GM18507 (cell line): Measurements from ENCODE around the gene KANK3.
"Not testable (repeated sequence)": the region's sequence is repeated elsewhere in the genome, so short reads cannot be mapped to it uniquely, and the experiment has no call there.

Experiments used
- DNase-seq: peaks from one replicate; pipeline ENCODE4 v3.0.0; 2011; ENCODE audit warnings: low read depth; ENCODE audit not compliant: insufficient read length; ENCODE audit errors: extremely low spot score
- FAIRE-seq: peaks from 2 replicates; lab custom pipeline; 2011; peaks lifted over from hg19 to GRCh38; lab: Jason Lieb, UNC

The KANK3 gene

DNA sequence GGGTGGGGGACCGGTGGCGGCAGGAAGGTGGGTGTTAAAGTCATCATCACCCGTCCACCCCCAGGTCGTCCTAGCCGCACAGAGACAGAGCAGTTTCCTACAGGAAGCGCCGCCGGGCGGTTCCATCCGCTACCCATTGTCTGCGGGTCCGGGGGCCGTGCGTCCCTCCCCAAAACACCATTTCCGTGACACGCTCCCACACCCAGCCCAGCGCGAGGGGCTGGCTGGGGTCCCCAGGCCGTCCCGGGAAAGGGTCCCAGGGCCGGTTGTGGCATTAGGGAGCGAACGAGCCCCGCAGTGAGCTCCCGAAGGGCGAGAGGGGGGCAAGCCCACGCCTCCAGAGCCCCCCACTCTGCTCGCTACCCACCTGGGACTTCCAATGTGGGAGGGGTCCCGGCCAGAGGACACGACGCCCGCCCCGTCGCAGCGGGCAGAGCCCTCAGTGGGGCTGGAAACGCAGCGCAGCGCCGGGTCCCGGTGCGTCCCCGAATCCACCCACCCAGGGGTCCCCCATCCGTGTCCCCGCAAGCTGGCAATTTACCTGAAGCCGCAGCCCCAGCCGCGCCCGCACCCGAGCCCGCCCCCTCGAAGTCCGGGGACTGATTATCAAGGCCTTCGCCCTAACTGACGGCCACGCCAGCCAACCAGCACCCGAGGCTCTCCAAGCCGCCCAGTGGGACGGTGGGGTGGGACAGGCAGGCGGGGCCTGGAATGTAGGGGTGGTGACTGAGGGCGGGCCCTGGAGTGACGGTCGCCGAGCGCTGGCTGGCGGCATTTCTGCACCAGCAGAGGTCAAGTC, at the start of gene KANK3:
Gene KANK3 (minus strand): TSS at position 579 of the 799 bp plus-strand sequence. CDS start 5,434 bp downstream, outside the sequence.
- FAIRE-seq (peak; percentile 85), DNase-seq (peak; percentile 97)

DNA sequence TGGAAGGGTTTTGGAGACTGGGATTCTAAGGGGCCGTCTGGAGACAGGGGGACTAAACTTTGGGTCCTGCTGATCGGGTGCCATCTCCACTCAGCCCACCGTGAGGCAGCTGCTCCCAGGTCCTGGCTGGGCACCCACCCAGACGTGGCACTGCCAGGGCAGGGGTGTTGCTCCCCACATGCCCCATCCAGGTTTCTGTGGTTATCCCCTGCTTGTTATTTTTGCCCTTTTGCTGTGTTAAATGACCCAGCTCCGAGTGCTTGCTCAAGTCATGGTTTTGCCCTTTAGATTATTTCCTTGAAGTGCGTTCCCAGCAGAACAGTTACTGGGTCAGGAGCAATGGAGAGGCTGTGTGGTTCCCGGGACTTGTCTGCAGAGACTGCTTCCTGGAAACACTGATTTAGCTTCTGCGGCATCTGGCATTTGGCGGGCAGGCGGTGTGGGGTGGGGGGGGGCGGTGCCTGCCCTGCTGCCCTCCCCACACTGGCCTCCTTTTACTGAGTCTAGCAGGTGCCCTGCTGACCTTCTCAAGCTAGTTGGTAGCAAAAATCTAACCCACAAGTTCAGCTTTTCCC, 49.0 kb upstream of the KANK3 start:
- DNase-seq (no peak), FAIRE-seq (no peak)

DNA sequence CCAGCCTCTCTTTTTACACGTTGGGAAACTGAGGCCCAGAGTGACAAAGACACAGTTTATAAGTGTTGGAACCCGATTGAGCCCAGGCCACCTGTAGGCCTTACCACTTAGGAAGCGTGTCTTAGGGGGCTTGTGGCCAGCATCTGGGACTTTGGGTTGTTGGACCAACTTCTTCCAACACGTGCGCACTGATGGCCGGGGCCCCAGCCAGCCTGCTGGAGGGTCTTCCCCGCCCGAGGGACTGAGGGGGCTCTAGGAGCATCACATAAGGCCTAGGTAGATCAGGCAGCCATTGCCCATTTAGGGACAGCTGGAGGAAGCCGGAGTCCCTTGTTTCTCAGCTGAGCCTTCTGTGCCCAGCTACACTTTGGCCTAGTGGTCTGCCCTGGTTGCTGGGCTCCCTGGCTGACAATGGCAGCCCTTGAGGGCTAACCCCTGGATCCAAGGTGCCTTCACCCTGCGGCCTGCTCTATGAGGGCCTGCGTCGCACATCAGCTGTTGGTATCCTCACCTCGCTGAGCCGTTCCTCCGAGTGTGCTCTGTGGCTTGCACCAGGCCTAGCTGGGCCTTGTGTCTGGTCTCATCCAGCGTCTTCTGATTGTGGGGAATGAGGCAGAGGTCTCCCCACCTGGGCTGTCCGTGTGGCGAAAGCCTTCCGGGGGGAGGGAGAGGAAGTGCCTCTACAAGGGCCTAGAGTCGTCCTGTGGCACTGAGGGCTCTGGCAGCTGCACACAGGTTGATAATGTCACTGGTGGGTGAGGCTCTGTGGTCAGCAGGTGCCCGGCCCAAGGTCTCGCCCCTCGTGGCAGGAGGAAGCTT, 48.3 kb upstream of the KANK3 start:
- DNase-seq, result no peak
- no peak for FAIRE-seq

DNA sequence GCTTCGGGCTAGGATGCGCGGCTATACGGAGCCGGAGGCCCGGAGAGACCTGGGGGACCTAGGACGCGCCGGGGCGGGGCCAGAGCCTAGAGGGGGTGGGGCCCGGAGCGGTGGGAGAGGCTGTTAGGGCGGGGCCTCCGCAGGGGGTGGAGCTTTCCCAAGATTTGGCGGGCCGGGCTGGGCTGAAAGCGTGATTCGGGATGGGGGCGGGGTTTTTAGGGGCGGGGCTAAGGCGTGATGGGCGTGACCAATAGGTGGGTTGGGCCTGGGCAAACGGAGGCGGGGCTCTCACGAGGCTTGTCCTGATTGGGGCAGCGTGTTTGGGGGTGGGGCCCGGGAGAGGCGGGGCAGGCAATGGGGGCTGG, 47.5 kb upstream of the KANK3 start:
- DNase-seq (peak; percentile 78), FAIRE-seq (peak; percentile 89)

DNA sequence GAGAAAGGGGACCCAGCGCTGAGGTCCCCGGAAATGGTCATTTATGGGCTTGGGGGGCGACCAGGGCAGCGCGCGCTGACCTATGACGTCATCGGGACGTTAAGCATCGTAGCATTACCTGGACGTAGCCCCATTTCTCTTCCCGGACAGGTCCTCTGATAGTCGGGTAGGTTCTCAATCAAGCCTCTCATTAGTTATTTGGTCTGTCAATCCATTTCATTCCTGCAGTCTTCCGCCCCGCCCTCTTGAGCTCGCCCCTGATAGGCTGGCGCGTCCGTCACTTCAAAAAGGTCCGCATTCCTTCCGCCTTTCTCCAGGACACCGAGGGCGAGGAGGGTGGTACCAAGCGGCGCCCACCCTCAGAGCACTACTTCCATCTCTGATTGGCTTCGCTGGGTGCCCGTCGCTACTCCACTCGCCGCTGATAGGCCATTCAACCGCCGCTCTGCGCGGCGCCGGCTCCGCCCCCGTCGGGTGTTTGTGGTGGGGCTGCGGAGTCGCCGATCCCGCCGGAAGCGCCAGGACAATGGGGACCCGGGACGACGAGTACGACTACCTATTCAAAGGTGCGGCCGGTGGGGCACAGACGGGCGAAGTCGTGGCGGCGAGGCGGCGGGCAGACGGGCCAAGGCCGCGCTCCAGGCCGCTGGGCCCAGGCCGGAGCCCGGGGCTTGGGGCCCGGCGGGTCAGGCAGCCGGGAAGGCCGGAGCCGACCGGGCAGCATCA, 47.0 kb upstream of the KANK3 start, which contains the start of gene RAB11B:
Gene RAB11B (plus strand): TSS at position 470 of the 726 bp plus-strand sequence. CDS start 57 bp downstream, at position 527.
- peak; percentile 96 for DNase-seq
- peak; percentile 100 for FAIRE-seq

DNA sequence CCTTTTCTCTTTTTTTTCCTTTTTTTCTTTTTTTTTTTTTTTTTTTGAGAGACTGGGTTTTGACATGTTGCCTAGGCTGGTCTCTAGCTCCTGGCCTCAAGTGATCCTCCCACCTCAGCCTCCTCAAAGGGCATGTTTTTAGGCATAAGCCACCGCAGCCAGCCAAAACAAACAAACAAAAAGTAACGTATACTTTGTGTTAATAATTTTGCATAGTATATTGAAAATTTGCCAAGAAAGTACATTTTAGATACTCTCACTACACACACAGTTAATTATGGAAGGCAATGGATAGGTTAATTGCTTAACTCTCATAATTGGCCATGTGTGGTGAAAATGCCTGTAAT, 45.5 kb upstream of the KANK3 start:
- DNase-seq (no peak), FAIRE-seq (no peak)

DNA sequence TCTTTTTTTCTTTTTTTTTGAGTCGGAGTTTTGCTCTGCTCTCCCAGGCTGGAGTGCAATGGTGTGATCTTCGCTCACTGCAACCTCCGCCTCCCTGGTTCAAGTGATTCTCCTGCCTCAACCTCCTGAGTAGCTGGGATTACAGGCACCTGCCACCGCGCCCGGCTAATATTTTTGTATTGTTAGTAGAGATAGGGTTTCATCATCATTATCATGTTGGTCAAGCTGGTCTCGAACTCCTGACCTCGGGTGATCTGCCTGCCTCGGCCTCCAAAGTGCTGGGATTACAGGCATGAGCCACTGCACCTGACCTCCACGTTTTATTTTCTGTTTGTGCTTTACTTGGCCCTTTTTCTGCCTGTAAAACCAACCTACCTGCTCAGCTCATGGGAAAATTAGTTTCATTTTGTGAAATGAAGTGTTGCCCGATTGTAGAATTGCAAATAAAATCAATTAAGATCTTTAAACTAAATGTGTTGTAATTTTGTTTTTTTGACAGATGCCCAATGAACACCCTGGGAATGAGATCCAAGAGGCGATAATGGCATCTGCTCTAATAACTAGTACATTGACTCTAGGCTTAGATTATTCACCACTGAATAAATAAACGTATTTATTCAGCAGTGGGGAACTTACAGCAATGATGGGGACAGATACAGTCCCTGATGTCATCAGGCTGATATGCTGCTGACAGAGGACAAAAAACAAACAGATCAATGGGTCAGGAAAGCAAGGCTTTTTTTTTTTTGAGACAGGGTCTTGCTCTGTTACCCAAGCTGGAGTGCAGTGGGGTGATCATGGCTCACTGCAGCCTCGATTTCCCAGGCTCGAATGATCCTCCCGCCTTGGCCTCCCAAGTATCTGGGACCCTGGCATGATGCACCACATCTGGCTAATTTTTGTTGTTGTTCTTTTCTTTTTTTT, 44.9 kb upstream of the KANK3 start:
- no peak for FAIRE-seq
- no peak for DNase-seq

DNA sequence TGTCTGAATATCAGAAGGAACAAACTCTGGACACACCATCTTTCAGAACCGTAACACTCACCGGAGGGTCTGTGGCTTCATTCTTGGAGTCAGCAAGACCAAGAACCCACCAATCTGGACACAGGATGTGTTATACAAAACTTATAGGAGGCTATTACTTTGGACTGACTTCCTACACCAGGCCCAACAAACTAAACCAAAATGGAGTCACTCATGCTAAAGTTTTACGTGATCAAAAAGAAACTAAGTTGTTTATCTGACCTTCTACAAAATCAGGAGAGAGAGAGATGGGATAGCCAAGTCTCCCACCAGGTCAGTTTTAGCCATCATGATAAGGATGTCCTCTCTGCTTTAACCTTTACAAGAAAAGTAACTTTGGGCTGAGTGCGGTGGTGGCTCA, 43.9 kb upstream of the KANK3 start:
- DNase-seq, result no peak
- no peak for FAIRE-seq

DNA sequence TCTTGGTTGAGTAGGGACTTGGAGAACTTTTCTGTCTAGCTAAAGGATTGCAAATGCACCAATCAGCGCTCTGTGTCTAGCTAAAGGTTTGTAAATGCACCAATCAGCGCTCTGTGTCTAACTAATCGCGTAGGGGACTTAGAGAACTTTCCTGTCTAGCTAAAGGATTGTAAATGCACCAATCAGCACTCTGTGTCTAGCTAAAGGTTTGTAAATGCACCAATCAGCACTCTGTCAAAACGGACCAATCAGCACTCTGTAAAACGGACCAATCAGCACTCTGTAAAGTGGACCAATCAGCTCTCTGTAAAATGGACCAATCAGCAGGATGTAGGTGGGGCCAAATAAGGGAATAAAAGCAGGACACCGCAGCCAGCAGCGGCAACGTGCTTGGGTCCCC, 43.4 kb upstream of the KANK3 start:
- not testable (repeated sequence) for DNase-seq, FAIRE-seq

DNA sequence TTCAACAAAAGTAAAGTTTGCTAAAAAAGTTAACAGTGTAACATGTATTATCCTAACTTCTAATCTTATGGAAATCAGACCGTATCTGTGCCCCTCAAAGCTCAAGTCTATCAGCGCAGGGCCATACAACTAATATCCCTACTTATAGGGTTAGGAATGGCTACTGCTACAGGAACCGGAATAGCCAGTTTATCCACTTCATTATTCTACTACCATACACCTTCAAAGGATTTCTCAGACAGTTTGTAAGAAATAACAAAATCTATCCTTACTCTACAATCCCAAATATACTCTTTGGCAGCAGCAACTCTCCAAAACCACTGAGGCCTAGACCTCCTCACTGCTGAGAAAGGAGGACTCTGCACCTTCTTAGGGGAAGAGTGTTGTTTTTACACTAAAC, 42.5 kb upstream of the KANK3 start:
- FAIRE-seq, DNase-seq: not testable (repeated sequence)

DNA sequence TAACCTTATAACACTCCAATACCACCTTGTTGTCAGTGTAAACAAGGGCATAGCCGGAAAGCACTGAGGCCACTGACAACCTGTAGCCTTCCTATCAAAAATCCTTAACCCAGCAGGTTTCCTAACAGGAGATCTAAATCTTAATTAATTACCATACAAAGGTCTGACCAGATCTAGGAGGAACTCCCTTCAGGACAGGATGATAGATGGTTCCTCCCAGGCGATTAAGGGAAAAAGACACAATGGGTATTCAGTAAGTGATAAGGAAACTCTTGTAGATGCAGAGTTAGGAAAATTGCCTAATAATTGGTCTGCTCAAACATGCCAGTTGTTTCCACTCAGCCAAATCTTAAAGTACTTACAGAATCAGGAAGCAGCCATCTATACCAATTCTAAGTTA, 42.0 kb upstream of the KANK3 start:
- DNase-seq, FAIRE-seq: not testable (repeated sequence)

DNA sequence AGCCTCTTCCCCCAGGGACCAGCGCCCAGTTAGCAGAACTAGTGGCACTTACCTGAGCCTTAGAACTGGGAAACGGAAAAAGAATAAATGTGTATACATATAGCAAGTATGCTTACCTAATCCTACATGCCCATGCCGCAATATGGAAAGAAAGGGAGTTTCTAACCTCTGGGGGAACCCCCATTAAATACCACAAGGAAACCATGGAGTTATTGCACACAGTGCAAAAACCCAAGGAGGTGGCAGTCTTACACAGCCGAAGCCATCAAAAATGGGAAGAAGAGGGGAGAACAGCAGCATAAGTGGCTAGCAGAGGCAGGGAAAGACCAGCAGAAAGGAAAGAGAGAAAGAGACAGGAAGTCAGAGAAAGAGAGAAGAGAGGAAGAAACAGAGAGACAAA, 41.5 kb upstream of the KANK3 start:
- not testable (repeated sequence) for DNase-seq, FAIRE-seq

DNA sequence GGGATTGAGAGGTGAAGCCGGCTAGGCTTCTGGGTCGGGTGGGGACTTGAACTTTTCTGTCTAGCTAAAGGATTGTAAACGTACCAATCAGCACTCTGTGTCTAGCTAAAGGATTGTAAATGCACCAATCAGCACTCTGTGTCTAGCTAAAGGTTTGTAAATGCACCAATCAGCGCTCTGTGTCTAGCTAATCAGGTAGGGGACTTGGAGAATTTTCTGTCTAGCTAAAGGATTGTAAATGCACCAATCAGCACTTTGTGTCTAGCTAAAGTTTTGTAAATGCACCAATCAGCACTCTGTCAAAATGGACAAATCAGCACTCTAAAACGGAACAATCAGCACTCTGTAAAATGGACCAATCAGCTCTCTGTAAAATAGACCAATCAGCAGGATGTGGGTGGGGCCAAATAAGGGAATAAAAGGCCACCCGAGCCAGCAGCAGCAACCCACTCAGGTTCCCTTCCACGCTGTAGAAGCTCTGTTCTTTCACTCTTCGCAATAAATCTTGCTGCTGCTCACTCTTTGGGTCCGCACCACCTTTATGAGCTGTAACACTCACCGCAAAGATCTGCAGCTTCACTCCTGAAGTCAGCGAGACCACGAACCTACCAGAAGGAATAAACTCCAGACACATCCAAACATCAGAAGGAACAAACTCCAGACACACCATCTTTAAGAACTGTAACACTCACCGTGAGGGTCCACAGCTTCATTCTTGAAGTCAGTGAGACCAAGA, 36.3 kb upstream of the KANK3 start:
- not testable (repeated sequence) for DNase-seq, FAIRE-seq

DNA sequence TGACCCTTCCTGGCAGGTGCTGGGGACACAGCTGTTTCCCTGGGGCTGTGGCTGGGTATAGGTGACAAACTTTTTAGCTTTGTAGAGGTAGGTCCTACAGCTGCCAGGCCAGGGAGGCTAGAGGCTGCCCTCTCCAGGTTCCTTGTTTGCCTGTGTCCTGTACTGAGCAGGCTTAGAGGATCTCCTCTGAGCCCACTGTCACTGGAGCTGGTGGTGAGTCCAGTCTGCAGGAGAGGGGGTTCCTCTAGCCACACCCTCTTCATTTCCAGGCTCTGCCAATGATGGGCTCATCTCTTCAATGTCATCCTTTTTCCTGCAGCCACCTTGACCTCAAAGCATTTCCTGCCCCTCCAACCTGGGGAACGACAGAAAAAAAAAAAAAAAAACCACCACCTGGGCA, 34.5 kb upstream of the KANK3 start:
- DNase-seq, result no peak
- no peak for FAIRE-seq

DNA sequence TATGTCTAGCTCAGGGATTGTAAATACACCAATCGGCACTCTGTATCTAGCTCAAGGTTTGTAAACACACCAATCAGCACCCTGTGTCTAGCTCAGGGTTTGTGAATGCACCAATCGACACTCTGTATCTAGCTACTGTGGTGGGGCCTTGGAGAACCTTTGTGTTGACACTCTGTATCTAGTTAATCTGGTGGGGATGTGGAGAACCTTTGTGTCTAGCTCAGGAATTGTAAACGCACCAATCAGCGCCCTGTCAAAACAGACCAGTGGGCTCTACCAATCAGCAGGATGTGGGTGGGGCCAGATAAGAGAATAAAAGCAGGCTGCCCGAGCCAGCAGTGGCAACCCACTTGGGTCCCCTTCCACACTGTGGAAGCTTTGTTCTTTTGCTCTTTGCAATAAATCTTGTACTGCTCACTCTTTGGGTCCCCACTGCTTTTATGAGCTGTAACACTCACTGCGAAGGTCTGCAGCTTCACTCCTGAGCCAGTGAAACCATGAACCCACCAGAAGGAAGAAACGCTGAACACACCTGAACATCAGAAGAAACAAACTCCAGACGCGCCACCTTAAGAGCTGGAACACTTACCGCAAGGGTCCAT, 33.4 kb upstream of the KANK3 start:
- DNase-seq, FAIRE-seq: not testable (repeated sequence)

DNA sequence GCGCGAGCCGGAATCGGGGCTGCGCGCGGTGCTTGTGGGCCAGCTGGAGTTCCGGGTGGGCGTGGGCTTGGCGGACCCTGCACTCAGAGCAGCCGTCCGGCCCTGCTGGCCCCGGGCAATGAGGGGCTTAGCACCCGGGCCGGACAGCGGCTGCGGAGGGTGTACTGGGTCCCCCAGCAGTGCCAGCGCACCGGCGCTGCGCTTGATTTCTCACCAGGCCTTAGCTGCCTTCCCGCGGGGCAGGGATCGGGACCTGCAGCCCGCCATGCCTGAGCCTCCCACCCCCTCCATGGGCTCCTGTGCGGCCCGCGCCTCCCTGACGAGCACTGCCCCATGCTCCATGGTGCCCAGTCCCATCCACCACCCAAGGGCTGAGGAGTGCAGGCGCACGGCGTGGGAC, 32.7 kb upstream of the KANK3 start:
- DNase-seq, FAIRE-seq: not testable (repeated sequence)
